Erythroblast (primary cell): ENCODE results near the gene SIK3.

Source experiments
- GATA1 ChIP-seq: IDR thresholded peaks from 2 replicates; pipeline ENCODE4 v1.6.1; 2011; ENCODE audit warnings: low read depth, mild to moderate bottlenecking, control low read depth, low read length, moderate library complexity
- POLR2A ChIP-seq: IDR thresholded peaks from 2 replicates; pipeline ENCODE4 v1.6.1; 2011; ENCODE audit warnings: mild to moderate bottlenecking, low read length

- TF ChIP-seq POLR2A: no peak
- TF ChIP-seq GATA1: no peak
These were observed 299.9 kb downstream of the SIK3 start for GRCh38 chr11:116798368-116798767.
